SKM-1 (cell line): Measurements from ENCODE around the gene ANKMY1.

Experiments
- DNase-seq: peaks from one replicate; lab custom pipeline; 2025; ENCODE audit not compliant: unreplicated experiment; lab: John Stamatoyannopoulos, UW

The ANKMY1 gene

DNA sequence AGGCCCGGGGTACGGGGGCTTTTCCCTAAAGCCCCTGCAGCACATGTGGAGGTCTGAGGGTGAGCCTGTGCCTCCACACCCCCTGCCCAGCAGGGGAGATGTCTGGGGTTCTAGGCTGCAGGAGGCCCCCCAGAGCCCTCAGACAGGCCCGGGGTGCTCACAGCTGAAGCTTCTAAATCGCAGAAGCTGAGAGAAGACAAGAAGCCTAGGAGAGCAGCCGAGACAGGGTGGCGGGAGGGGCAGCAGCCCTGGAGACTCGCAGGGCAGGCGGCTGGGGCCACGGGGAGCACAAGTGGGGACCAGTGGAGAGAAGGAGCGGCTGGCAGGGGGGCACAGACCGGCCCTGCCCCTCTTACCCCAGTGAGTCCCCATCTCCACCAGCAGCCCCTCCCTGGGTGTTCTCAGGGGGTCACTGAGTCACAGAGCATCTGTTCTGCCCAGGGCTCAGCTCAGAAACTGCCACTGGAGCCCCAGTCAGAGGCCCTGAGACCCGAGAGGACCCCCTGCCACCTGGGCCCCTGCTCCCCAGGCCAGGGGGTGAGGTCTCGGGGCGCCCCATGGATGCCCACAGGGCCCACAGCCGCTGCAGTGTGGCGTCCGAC lies 96.2 kb downstream of the ANKMY1 start:
- DNase-seq: no peak

DNA sequence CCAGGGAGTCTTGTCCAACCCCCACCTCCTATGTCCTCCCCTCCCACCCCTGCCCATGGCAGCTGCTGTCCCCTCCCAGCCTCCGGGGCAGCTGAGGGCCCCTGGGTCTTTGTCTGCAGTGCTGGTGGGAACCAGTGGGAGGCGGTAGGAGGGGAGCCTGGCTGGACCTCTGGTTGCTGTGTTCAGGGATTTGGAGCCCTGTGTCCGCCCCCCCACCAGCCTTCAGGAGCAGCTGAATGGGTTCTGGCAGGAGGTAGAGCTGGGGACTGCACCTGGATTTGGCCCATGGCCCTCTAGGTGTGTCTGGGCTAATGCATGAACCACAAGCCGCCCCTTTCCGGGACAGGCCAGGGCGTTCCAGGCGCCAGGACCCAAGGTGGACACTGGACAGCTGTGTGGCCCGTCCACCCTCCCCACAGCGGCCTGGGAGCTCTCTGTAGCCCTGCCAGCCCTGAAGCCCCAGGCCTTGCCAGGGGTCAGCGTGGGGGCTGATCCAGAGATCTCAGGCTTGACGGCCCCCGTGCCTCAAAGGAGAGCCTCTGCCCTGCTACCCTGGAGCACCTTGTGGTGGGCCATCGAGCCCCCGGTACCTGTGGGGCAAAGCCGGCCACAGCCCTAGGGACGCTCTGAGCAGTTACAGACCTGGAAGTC lies 96.9 kb downstream of the ANKMY1 start:
- no peak for DNase-seq

DNA sequence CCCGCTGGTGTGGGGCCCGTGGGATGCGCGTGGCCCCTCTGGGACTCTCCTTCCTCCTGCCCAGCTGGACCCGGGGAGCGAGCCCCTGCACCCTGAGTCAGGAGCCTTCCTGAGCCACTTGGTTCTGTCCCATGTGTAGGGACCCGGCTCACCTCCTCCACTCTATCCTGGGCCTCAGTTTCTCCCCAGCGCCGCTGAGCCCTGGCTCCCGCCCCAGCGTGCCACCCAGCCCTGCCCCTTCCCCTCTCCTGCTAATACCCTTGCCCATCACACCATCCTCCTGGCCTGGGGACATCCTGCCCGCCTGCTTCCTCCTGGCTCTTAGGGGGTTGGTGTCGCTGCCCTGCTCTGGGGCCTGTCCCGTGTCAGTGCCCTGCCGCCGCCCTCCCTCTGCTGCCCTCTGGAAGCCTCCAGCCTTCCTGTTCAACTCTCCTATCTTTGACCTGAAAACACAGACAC lies 97.5 kb downstream of the ANKMY1 start:
- DNase-seq: no peak

DNA sequence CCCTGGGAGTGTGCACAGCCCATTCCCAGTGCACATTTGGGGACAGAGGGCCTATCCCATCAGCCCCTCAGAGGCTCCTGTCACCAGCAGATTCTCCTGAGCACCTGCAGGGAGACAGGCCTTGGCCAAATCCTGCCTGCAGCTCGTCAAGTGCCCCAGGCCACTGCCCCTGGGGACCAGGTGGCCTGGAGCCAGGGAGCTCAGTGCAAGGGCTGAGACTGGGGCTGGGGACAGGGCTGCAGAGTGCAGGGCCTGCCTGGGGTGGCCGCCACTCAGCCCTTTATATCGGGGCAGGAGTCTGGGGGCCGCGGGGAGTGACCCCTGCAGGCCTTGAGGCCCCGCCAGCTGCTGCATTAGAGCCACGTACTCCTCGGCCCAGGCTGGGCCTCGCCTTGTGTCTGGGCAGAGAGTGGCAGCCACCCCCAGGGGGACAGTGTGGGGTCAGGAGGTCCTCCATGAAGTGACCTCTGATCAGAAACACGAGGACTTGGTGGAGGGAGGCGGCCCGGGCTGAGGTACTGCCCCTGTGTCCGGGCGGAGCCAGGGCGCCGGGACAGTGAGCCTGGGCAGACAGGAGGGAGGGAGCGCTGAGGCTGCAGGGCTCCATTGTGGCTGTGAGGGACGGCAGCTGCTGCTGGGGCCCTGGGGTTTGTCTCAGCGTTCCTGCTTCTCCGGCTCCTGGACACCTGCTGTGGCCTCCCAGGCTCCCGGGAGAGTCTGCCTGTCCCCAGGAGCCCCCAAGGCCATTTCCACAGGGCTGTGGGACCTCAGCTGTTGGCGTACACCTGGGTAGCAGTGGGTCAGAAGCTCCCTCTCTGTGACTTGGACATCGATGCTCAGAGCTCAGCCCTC lies 98.2 kb downstream of the ANKMY1 start:
- DNase-seq: no peak

DNA sequence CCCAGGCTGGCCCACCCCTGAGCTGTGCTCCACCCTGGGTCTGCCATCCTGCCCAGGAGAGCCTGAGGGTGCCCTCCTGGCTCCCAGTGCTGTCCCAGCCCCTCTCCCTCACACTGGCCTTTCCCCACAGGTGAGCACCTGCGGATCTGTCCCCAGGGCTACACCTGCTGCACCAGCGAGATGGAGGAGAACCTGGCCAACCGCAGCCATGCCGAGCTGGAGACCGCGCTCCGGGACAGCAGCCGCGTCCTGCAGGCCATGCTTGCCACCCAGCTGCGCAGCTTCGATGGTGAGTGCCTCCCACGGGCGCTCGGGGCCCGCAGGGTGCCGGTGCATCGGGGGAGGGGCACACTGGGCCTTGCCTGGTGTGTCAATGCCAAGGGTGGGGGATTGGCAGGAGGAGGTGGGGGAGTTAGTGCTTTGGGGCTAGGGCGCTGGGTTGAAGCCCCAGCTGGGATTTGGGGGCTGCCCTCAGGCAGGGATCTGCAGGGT lies 98.8 kb downstream of the ANKMY1 start:
- no peak for DNase-seq

DNA sequence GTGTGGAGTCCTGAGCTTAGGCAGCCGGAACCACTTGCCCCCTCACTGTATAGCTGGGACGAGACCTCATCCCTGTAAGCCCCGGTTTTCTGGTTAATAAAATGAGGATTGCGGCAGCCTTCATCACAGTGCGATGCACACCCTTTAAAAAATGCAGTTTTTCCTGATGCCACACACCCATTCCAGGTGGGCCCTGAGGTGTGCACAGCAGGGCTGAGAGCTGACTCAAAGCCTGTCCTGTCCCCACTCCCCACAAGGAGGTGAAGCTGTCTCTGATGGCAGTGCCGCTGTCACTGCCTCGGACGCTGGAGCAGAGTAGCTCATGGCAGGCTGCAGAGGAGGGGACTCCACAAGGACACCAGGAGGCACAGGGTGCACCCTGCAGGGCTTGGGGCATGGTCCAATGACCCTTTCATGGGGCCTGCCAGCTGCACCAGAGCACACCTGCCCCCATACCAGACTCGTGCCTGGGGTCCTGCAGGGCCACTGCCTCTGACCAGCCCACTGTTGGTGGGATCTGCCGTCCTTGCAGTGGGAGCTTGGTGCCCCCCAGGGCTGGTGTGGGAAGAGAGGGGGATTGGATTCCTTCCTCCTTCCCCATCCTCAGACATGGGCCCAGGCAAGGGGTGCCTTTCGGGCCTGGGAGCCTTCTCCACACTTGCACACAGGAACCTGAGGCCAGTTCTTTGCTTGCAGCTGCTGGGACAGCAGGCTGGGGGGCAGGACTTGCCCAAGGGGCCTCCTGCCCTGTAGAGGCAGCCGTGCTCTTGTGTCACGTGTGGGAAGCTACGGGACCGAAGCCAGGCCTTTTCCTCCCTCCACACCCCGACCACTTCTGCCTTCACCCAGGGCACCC lies 99.5 kb downstream of the ANKMY1 start:
- DNase-seq: no peak

DNA sequence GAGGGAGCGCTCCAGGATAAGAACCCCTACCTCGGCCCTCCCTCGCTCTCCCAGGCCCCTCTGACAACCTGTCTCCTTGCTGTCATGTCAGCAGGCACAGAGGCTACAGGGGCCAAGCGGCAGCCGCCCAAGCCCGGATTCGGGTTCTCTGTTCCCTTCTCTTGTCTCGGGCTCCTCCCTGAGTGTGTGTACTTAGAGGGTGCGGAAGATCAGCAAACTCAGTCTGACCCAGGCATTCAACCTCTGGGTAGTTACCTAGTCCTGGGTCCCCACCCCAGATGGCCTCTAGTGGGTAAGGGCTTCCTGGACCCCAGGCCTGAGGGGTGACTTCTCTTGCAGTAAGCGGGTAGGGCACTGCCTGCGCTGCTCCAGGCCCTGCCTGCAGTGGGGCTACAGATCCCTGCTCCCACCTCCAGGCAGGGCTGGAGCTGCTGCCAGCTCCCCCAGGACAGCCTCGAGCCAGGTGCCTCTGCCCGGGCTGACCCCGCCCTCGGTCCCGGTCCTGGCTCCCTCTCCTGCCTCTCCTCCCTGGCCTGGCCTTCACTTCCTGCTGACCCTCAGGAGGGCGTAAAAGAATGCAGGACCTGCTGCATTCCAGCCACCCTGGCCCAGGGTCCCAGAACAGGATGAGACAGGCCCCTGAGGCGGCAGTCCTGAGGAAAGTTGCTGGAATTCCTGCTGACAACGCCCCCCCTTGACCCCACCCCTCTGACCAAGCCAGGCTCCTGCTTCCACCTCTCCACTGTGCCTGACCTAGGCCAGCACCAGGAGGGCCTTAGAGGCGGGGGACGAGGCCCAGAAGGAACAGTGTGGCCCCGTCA lies 100.4 kb downstream of the ANKMY1 start:
- no peak for DNase-seq

DNA sequence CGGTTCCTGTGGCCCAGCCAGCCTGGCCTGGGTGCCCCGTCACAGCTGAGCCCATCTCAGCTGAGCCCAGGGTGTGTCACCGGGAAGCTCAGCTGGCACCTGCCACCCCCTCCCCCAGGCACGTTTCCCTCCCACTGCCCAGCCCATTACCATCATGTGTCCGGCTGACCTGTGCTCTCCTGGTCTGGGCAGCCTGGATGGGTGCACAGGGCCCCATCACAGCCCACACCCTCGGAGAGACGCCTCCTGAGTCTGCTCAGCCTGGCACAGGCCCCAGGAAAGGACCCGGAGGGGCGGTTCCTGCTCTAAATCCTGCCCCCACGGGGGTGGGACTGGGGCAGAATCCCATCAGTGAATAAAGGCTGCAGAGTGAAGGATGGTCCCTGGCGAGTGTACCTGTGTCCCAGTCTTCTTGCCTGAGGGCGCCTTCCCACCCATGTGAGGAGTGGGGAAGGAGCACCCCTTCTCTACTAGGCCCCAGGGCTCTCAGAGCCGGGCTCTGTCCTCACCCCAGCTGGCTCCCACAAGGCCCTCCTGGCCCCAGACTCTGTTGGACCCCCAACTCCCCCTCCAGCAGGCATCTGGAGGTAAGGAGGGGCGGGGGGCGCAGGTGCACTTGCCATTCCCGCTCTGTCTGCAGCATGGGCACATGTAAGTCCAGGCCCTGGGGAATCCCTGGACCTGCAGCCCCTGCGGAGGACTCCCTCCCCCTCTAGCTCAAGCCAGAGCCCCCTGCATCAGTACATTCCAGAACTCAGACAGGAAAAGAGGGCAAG lies 101.2 kb downstream of the ANKMY1 start:
- no peak for DNase-seq

DNA sequence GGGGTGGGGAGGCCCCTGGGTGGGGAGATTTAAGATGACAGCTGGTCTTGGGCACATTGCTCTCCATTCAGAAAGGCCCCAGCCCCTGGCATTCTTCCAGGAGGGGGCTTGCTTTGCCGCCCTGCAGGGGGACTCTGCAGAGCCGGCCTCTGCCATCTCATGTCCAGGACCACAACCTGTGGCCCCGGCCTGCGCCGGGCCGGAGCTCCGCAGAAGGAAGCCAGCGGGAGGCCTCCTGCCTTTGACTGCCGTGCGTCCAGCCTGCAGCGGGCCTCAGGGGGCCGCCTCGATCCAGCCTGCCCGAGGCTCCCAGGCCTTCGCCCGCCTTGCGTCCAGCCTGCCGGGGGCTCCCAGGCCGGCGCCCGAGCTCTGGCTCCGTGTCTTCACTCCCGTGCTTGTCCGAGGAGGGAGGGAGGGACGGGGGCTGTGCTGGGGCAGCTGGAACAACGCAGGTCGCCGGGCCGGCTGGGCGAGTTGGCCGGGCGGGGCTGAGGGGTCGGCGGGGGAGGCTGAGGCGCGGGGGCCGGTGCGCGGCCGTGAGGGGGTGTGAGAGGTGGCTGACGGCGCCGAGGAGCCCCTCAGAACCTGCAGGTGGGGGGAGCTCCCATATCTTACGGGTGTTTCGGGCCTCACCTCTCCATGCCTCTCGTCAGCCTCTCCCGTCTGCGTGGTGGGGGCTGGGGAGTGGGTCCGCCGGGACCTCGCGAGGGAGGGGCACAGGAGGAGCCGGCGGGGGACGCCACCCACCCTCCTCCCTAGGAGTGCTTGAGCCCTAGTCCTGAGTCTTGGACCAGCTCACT lies 101.9 kb downstream of the ANKMY1 start:
- DNase-seq: no peak

DNA sequence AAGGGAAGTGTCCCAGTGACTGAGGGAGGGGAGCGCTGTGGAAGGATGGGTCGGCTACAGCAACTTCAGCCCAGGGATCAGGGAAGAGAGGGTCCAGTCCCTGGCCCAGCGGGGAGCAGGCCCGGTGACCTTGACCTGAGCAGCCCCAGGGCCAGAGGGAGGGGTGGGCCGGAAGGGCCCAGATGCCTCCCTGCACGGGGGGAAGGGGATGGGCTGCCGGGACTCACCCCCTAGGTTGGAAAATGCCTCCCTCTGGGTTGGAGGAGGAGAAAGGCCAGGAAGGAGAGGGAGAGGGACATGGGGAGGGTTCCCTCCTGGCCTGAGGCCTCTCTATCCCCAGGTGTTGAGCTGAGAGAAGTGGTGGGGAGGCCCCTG lies 102.5 kb downstream of the ANKMY1 start:
- no peak for DNase-seq

DNA sequence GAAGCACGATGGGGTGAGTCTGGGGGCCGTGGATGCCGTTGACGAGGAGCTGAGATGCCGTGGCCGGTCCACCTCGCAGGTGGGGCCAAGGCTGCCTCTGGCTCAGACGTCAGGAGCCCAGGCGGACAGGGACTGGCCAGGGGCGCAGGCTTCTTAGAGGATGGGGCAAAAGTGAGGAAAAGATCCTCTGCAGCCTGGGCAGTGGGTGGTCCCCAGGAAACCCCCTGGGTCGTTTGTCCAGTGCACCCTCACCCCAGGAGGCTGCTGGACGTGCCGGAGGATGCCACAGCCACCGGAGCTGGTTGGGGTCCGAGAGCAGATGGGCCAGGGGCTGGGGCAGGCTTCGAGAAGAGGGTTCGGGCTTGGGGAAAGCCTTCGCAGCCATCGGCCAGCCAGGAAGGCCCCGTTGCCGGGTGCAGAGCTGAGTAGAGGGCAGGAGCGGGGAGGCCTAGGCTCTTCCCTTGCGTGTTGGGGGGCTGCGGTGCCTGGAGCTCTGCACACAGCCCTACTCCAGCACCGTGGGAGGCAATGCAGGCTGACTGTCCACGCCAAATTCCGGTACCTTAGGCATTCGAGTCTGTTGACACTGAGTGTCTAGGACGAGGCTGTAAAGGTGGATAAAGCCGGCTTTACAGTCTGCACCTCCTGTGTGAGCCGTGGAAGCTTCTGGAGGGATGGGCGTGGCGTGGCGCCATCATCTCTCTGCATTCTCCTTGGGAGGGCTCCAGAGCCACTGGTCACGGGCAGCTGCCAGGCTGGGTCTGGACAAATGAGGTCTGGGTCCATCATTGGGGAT lies 103.5 kb downstream of the ANKMY1 start:
- DNase-seq: no peak

DNA sequence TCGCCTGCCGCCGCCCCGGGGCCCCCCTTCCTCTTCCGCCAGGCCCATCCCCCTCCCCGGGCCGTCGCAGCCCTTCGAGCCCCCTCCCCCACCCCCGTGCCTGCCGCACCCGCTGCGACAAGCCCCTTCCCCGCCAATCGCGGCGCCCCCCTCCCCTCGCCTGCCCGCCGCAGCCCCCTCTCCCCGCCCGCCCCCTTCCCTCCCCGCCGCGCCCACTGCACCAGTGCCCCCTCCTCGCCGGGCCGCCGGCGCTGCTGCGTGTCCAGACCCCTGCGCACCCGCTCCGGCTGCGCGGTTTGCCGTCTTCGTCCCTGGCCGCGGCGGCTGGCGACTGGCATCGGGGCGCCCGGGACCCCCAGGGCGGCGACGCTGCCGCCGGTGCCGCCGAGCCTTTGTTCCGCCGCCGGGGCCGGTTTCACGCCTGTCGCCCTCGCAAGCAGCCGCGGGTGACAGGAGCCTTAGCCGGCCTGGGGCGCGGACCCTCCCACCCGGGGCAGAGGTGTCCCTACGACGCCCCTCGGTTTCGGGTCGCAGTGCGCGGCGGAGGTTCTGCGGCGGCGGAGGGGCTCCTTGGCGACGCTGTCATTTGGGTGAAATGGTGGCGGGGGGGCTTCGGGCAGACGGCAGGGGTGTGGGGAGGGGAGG lies 104.2 kb downstream of the ANKMY1 start:
- no peak for DNase-seq

DNA sequence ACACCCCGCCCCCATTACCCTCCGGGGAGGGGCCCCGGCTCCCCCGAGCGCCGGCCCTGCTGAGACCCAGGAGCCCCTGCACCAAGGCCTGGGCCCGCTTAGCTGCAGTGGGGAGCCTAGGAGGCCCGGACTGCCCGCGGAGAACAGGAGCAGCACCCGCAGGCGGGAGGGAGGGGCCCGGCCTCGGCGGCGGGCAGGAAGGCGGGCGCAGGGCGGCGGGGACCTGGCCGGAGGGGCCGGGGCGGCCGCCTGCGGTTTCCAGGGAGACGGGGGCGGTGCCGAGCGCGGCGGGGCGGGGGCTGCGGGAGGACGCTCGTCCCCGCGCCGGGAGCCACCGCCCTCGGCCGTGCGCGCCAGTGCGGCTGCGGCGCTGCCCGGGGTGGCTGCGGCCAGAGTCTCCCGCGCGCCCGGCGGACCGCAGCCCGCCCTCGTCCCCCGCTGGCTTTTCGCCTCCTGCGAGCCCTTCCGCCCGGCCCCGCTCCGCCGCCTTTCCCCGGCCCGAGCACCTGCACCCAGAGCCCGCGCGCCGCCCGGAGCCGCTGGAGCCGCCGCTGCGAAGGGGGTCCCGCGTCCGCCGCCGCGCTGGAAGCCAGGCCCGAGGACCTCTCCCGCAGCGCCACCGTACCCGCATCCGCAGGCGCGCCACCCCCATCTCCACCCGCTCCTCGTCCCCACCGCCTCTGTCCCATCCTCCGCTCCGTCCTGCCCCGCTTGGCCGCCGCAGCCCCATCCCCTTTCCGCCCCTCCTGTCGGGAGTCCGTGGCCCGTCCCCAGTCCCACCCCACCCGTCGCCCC lies 105.1 kb downstream of the ANKMY1 start:
- no peak for DNase-seq

DNA sequence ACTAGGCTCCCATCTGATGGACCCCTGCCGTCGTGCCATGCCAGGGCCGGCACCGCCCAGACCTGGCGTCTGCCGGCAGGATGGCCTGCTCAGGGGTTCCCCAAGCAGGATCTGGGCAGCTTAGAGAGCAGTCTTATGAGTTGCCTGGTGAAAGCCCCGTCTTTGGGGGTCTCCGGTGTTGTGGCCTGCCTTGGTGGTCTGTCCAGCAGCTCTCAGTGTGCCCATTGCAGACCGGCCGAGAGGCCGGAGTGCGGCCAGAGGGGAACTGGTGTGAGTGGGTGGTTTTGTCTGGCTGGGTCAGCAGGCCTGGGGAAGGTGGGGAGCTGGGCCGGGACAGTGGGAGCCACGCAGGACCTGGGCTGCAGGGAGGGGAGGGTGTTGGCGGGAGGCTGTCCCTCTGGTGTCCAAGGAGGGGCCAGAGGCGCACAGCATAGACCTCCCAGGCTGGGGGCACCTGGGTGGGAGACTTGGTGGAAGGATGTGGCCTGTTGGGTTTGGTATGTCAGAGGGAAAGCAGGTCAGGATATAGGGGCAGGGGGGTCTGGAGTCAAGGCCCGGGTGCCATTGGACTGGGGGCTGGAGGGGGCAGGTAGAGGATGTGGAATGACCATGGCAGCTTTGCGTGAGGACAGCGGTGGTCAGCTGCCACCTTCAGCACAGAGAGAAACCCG lies 105.9 kb downstream of the ANKMY1 start:
- DNase-seq: no peak

DNA sequence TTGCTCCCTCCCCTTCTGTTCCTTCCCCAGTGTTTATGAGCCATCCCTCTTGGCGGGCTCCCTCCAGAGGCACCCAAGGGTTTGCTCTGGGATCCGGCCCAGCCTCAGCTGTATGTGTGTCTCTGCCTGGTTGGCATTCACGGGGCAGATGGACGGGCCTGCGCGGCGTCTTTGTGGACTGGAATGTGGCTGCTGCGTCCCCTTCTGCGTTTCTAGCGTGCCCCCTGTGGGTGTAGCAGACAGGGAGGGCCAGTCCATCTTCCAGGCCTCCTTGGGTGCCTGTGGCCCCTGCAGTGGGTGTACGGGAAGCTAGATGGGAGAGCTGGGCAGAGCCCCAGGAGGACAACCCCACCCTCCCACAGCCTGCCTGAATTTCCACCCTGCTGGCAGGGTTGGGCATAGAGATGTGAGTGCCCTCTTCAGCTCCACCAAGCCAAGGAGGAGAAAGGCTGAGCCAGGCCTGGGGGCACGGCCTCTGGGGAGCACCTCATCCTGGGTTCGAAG lies 106.6 kb downstream of the ANKMY1 start:
- no peak for DNase-seq
